GM21367 (cell line): Measurements from ENCODE around the gene DNAH11.
"Not testable (repeated sequence)": the region's sequence is repeated elsewhere in the genome, so short reads cannot be mapped to it uniquely, and the experiment has no call there.

Source experiments
- ATAC-seq: cut with Tn5 transposase; IDR thresholded peaks from one replicate; pipeline ENCODE4 v1.9.1; 2021; ENCODE audit not compliant: unreplicated experiment

Gene DNAH11

GRCh38 chr7:21767300-21767900 lies 224.6 kb downstream of the DNAH11 start:
- peak; percentile 88 for ATAC-seq

- no peak for ATAC-seq
Observed at GRCh38 chr7:21768279-21768678, 225.4 kb downstream of the DNAH11 start.

- ATAC-seq, result no peak
Observed at GRCh38 chr7:21771266-21771665, 228.4 kb downstream of the DNAH11 start.

- ATAC-seq, result no peak
Observed at GRCh38 chr7:21771906-21772610, 229.2 kb downstream of the DNAH11 start.

- no peak for ATAC-seq
Observed at GRCh38 chr7:21773326-21773725, 230.5 kb downstream of the DNAH11 start.

- ATAC-seq, result no peak
Observed at GRCh38 chr7:21777921-21778320, 235.1 kb downstream of the DNAH11 start.

GRCh38 chr7:21778953-21779352 lies 236.1 kb downstream of the DNAH11 start:
- ATAC-seq, result no peak

GRCh38 chr7:21782996-21783395 lies 240.2 kb downstream of the DNAH11 start:
- ATAC-seq, result no peak

GRCh38 chr7:21784989-21785388 lies 242.2 kb downstream of the DNAH11 start:
- ATAC-seq, result no peak

- no peak for ATAC-seq
Observed at GRCh38 chr7:21805791-21806190, 263.0 kb downstream of the DNAH11 start.

- ATAC-seq, result no peak
Observed at GRCh38 chr7:21806388-21806787, 263.5 kb downstream of the DNAH11 start.

- ATAC-seq, result no peak
Observed at GRCh38 chr7:21819048-21819447, 276.2 kb downstream of the DNAH11 start.

- no peak for ATAC-seq
Observed at GRCh38 chr7:21828841-21829240, 286.0 kb downstream of the DNAH11 start.

- ATAC-seq, result no peak
Observed at GRCh38 chr7:21829731-21830130, 286.9 kb downstream of the DNAH11 start.

GRCh38 chr7:21844742-21845141 lies 301.9 kb downstream of the DNAH11 start:
- ATAC-seq, result no peak

- ATAC-seq, result no peak
Observed at GRCh38 chr7:21850531-21851285, 307.9 kb downstream of the DNAH11 start.

- ATAC-seq, result no peak
Observed at GRCh38 chr7:21851559-21851967, 308.7 kb downstream of the DNAH11 start.

- ATAC-seq, result not testable (repeated sequence)
Observed at GRCh38 chr7:21865631-21866204, 322.9 kb downstream of the DNAH11 start.

- no peak for ATAC-seq
Observed at GRCh38 chr7:21866731-21867130, 323.9 kb downstream of the DNAH11 start.

GRCh38 chr7:21867226-21867625 lies 324.4 kb downstream of the DNAH11 start:
- no peak for ATAC-seq

GRCh38 chr7:21867816-21868575 lies 325.2 kb downstream of the DNAH11 start:
- ATAC-seq, result no peak
